Activated CD8-positive, alpha-beta memory T cell treated with anti-CD3 and anti-CD28 coated beads for 1 hour (primary cell): ENCODE data around the gene RAP2A.

Experiments
- DNase-seq, 2 donors: peaks; one replicate each; pipeline ENCODE4 v3.0.0-alpha.2; 2020; ENCODE audit warnings: low read depth in 1 of 2; ENCODE audit errors: extremely low read depth in 1 of 2

The RAP2A gene

GRCh38 chr13:97446448-97446847 is 12.5 kb downstream of the RAP2A start:
- no peak for DNase-seq

DNA sequence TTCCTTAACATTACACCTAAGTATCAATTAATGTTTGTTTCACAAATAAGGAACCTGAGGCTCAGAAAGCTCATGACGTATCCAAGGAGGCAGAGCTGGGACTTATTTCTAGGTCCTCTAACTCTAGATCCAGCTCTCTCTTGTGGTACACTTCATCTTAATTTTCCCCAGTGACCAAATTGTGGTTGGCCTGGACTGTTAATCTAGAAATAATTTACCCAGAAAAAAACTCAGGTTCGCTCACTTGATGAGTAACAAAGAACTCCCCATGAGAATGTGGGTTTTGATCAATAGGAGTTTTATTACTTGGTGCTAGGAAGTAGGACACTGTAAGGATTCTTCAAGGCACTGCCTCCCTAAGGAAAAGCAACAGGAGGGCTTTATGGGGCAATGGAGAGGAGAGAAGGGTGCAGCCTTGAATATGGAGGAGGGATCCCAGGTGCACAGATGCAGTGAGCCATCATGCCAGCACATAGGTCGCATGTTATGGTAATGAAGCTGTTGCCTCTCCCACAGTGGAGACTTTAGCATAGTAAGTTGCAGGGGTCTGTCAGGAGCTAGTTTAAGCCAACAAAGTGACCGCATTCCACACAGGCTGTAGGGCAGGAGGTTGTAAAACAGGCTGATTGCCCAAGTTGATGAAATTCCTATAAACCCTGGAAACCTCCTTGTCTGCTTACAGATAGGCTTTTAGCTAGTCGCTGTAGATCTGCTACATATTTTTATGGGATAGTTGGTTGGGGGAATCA is 14.7 kb downstream of the RAP2A start:
- no peak for DNase-seq

GRCh38 chr13:97454699-97455098 is 20.7 kb downstream of the RAP2A start:
- no peak for DNase-seq

- no peak for DNase-seq
These were observed 22.1 kb downstream of the RAP2A start for GRCh38 chr13:97456047-97456446.

DNA sequence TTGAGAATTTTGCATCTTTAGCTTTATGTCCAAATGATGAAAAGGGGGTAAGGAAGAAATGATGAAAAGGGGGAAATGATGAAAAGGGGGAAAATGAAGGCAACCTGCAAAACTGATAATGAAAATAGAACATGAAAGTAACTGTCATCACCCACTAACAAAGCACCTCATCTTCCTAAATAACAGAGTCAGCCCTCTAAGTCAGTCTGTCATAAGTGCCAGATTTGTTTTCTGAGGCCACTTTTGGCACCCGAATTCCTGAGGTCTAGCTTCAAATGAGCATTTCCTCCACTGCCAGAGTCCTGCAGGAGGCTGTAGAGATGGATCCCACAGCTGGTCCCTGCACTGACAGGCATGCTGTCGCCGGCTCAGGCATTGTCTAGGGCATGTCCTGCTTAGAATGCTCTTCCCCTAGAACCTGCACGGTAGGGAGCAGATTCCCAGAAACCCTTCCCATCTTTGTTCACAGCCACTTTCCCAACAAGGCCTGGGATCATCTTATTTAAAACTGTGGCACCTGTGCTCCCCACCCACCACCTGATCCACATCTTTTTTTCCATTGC is 25.3 kb downstream of the RAP2A start:
- DNase-seq: no peak

DNA sequence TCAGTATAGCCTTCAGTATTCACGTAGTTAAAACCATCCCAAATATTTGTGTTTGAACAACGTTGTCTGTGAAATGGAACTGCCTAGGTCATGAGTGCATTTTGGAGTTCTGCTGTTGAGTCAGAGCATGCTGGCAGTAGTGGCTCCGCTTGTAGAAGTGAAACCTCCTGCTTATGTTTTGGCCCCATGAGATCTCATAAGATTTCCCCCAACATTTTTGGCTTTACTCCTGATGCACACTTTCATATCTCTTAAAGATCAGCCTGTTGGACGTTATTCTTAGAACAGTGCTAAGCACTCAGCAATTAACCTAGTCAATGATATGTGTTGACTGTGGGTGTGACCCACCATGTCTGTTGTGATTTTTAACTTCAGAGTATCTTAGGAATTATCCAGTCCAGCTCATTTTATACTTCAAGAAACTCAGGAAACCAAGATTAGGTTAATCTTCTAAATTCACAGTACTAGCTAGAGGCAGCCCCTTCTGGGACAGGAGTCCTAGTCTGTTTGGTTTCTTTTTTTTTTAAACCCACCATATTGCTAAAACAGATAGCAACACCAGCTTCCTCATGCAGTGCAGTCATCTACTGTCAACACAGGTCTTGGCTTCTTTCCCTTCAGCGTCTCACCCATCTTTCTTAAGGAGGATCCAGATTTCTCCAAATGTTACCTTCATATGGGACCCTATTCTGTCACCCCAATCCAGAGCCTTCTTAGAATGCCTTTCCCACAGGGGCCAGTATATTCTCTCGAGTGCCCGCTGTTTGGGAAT is 26.2 kb downstream of the RAP2A start:
- DNase-seq: no peak

DNA sequence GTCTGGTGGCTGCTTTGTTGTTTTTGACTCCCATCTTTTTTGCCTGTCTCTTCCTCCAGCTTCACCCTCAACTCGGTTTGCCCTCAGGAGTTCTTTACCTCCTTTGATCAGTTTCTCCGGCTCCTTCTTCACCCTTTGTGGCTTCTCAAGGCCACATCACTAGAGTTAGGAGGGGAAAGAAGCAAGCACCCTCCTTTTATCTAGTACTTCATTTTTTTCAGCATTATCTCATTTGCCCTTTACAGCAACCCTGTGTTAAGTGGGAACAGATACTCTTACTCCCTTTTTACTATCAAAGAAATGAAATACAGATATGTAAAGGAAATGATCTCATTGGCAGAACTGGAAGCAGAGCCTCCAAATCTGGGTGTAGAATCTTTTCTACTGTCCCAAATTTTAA is 26.9 kb downstream of the RAP2A start:
- no peak for DNase-seq

DNA sequence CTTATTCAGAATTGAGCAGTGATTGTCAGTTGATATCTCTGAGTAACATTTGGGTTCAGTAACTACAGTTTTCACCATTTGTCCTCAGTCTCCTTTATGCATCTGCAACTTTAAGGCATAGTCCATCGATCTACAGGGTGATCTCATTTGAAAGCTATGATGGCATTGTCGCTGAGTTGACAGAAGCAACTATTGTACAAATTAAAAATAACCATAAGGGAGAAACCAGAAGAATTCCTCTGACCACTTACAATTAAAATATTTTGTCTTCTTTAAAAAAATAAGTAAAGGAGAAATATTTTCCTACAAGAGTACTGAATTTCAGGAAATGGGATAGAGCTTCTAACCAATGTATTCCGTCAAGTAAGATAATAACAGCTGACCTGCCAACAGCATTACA is 30.6 kb downstream of the RAP2A start:
- DNase-seq: no peak

DNA sequence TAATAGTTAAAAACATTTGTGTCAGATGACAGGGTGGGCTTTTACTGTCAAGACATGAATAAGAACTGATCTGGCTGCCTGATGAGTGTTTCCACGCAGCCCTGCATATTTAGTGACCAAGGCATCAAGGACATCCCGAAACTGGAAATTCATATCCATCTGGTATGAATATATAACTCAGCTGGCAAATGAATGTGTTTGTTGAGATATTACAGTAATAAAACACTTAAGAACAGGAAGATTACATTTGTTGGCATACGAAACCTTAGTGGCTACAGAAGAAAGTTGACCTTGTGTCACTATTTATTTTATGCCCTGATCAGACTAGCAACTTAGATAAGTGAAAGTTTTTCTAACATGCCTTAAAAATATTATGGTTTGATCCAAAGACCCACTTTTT is 32.8 kb downstream of the RAP2A start:
- no peak for DNase-seq

DNA sequence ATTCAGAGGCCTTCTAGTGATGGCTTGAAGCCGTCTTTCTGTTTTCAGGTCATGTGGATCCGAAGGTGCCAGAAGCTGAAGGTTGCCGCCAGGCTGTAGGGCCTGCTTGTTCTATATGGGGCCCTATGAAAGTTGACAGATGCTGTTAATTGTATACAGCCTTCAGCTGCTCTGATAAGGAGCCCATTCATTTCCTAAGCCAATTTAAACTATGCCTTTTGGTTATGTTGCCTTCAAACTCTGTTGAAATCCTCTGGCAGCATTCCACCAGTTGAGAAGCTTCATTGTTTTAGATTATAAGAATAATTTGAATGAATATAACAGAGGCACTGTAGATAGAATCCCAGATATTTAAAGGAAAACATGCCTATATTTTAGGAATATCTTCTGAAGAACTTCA is 34.4 kb downstream of the RAP2A start:
- no peak for DNase-seq

- no peak for DNase-seq
These were observed 37.7 kb downstream of the RAP2A start for GRCh38 chr13:97471711-97472110.

DNA sequence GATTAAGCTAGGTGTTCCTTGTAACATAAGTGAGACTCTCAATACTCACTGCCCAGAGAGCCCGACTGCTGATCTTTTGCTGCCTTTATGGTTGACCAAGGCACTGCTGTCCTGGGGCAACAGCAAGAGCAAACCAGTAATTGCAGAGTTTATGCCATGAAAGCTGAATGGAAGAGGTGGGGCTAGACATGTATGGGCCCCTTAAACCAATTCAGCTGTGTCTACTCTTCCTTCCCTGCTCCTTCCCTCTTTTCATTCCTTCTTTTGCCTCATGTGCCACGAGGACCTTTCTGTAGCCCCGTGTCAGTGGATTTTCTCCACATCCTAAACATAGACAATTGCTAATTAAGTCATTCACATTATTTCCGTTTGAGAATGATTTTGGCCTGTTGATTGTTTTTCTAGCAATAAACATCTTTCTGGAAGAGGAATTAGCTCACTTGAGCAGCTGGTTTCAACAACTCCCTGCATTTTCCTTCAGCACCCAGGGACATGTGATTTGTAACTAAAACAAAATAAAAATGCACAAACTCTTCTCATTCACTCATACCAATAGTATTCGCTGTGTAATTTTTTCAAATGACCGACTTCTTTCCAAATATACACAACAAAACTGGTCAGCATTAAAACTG is 40.5 kb downstream of the RAP2A start:
- no peak for DNase-seq

DNA sequence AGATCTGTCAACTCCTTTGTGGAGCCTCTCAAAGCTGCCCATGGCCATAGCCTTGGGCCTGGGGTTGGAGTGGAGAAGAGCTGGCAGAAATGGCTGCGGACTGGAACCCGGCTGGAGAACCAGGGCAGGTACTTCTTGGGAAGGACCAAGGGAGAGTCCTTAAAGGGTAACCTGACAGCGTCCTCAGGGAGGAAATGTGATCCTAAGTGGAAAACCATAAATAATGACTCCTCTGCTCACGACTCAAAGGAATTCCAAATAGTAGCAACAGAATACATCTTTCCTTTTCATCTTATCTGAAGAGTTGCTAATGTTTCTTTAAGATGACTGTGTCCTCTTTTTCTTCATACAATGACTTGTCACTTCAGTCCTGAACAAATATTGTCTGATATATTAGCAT is 41.0 kb downstream of the RAP2A start:
- no peak for DNase-seq

DNA sequence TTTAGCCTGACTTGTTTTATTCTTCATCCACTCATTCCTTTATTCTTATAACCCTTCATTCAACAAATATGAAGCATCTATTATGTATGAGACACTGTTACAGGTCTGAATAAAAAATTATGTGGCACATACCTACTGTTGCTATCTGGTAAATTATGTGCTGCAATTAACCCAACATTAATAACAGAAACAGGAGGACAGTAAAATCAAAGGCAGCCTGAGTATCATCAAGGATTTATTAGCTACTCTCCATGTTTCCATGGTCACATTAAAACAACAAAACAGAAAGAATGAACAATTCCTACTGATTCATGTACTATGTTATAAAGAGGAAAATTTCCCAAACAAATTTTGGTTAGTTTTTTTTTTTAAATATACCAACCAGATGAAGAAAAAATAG is 43.9 kb downstream of the RAP2A start:
- no peak for DNase-seq

- no peak for DNase-seq
These were observed 44.3 kb downstream of the RAP2A start for GRCh38 chr13:97478247-97478646.

DNA sequence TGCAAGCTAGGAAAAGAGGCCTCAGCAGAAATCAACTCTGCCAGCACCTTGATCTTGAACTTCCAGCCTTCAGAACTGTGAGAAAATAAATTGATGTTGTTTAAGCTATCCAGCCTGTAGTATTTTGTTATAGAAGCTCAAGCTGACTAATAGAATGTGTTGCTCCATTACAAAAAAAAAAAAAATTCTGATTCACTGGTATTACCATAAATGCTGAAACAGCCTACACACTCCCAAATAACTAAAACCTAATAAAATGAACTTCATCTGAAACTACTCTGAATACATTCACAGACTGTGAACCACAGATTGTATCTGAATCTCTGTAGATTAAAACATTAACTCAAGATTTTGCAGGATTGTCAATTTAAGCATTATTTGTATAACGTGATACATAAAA is 49.5 kb downstream of the RAP2A start:
- DNase-seq: no peak

DNA sequence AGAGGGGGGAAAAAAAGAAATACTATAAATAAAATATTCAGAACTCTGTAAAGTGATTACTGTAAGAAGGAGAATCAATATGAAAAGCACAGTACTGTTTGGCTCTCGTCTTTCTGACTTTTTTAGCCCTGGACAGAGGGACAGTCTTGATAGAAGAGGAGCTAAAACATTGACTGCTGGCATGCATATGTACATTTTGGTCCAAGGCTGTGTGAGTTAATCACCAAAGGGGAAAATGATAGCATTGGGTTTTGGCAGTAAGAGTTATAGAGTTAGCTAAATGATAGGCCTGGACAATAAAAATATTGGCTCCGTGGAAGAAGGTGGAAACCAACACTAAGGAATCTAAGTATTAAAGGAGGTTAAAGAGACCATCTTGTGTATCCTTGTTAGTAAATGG is 50.3 kb downstream of the RAP2A start:
- no peak for DNase-seq

DNA sequence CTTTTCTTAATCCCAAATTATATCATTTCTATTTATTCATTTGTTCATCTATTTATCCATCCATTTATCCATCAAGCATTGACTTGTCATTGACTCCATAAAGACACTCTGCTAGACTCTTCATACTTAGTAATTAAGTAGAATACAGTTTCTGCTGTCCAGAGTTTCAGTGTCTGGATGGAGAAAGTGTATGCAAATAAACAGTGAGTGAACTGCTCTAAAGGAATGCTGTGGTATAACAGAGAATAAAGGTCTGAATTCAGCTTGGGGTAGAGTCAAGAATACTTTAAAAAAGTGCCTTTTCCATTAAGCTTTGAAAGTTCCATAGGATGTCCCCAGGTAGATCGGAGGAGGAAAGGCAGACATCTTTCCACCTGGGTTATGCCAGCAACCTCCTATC is 51.4 kb downstream of the RAP2A start:
- DNase-seq: no peak

GRCh38 chr13:97490702-97491307 is 56.8 kb downstream of the RAP2A start:
- DNase-seq: no peak

DNA sequence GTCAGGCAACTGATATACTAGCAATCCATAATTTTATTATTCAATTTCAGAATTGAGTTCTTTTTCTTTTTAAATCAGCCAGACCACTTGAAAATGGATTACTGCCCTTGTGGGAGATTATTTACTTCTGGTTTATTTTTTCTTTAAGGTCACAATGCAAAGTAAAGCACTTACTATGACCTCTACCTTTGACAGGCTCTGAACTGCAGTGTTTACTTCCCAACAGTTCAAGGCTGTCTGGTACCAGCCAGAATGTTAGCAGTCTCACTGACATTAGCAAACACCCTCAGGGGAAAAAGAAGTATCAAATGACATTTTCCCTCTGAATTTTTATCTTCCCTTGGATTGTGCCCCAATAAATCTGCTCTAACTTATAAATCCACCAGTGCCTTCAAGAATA is 57.5 kb downstream of the RAP2A start:
- DNase-seq: no peak

DNA sequence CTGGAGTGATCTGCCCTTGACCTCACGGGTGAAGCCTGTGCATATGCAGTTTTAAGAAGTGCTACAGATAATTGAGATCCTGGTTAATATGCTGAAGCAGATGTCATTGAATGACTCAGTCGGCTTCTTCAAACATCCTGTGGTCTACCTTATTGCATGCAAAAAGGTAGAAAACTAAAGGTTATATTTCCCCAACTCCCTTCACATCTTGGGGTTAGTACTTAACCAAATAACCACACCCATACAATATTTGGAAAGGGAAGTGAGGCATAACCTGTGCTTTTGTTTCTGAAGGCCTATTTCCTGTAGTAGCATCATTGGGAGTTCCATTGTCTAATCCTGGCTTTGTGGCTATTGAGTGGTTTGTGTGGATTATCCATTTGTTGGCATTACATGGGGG is 58.3 kb downstream of the RAP2A start:
- no peak for DNase-seq
